T-helper 1 cell treated with Interleukin-12 subunit alpha and Interleukin-12 subunit beta and Interleukin-4 antibody, amounts not matched to agents 30 ng/mL and 1 ng/mL, for 36 hours (primary cell): ENCODE measurements around the gene IRAK2. TPM values are rescaled to one million over a fixed set of nuclear protein-coding genes. Genes with fewer than 3 reads are reported as not detected.

Experiments
- intact Hi-C: fragments of 100-400 bp; cut with micrococcal nuclease; formaldehyde crosslinking; loops from one replicate; pipeline ENCODE4 v1.15.1; 2024
- total RNA-seq: library from RNA; stranded (reverse); gene quantifications from 2 replicates; pipeline ENCODE4 v1.2.3, GENCODE V29; 2022

The IRAK2 gene
- total RNA-seq, 1 donor from 2014 or later: 13.1 TPM

- intact Hi-C loops: no loop called here
These were observed 59.2 kb downstream of the IRAK2 start for GRCh38 chr3:10223676-10224639.

- intact Hi-C loops: loop anchor here (1.0 kb wide), 10 partner anchors 22 to 199 kb away; partner anchors contain the start of genes BRK1, FANCD2, IRAK2 and TATDN2
These were observed 60.3 kb downstream of the IRAK2 start for GRCh38 chr3:10224794-10225665.

- intact Hi-C loops: no loop called here
These were observed 61.6 kb downstream of the IRAK2 start for GRCh38 chr3:10226293-10226692.

- intact Hi-C loops: loop anchor here (1.0 kb wide), 1 partner anchor 14 kb away; no protein-coding TSS in a partner anchor
These were observed 63.7 kb downstream of the IRAK2 start for GRCh38 chr3:10228248-10228950.

GRCh38 chr3:10229576-10229975 lies 64.9 kb downstream of the IRAK2 start:
- intact Hi-C loops: no loop called here

GRCh38 chr3:10232137-10232536 lies 67.4 kb downstream of the IRAK2 start:
- intact Hi-C loops: no loop called here

GRCh38 chr3:10233988-10234387 lies 69.3 kb downstream of the IRAK2 start:
- intact Hi-C loops: no loop called here

- intact Hi-C loops: no loop called here
These were observed 70.0 kb downstream of the IRAK2 start for GRCh38 chr3:10234526-10235230.

- intact Hi-C loops: no loop called here
These were observed 70.8 kb downstream of the IRAK2 start for GRCh38 chr3:10235551-10235950.

- intact Hi-C loops: no loop called here
These were observed 73.8 kb downstream of the IRAK2 start for GRCh38 chr3:10238345-10239183.

GRCh38 chr3:10240799-10241198 lies 76.1 kb downstream of the IRAK2 start:
- intact Hi-C loops: no loop called here

- intact Hi-C loops: loop anchor here (1.0 kb wide), 5 partner anchors 8 to 216 kb away; partner anchors contain the start of gene FANCD2
These were observed 77.7 kb downstream of the IRAK2 start for GRCh38 chr3:10242182-10243065.

GRCh38 chr3:10244009-10244408 lies 79.3 kb downstream of the IRAK2 start:
- intact Hi-C loops: no loop called here

- intact Hi-C loops: no loop called here
These were observed 80.5 kb downstream of the IRAK2 start for GRCh38 chr3:10245081-10245712.

GRCh38 chr3:10247679-10248183 lies 83.0 kb downstream of the IRAK2 start:
- intact Hi-C loops: loop anchor here (1.0 to 2.0 kb wide), 19 partner anchors 17 to 851 kb away; partner anchors contain the start of genes BRK1, BRPF1, CRELD1 and FANCD2

GRCh38 chr3:10248184-10248983 lies 83.7 kb downstream of the IRAK2 start, which contains the start of gene TATDN2:
Gene TATDN2, plus strand, starts transcription at chr3:10248459. Its CDS starts 742 bp downstream, at chr3:10249201.
- intact Hi-C loops: loop anchor here (1.0 to 2.0 kb wide), 19 partner anchors 16 to 852 kb away; partner anchors contain the start of genes BRK1, BRPF1, CRELD1 and FANCD2
